Endothelial cell of umbilical vein (primary cell): ENCODE measurements around the gene SLC4A4. TPM values are rescaled to one million over a fixed set of nuclear protein-coding genes. Genes with fewer than 3 reads are reported as not detected.

Source experiments
- BruUV-seq: library from RNA; stranded (reverse); fragments of 400-500 nt; replicated peaks from 2 replicates; lab custom pipeline; 2021; lab: Mats Ljungman, UMichigan
- CTCF ChIA-PET: fragments of 300-600, 350-600 bp; sonication (Branson Sonifier 250); formaldehyde crosslinking; loops from one replicate; lab custom pipeline; 2021; ENCODE audit warnings: antibody characterized with exemption, inconsistent platforms; lab: Charles Lee
- POLR2A ChIA-PET: fragments of 300-600, 350-600 bp; sonication (Branson Sonifier 250); formaldehyde crosslinking; loops from one replicate; lab custom pipeline; 2021; ENCODE audit warnings: antibody characterized with exemption, inconsistent platforms; lab: Charles Lee
- DNase-seq: peaks from one replicate; pipeline ENCODE4 v3.0.0-alpha.2; 2011; ENCODE audit warnings: low read depth, low spot score
- FAIRE-seq: peaks from 2 replicates; lab custom pipeline; 2011; peaks lifted over from hg19 to GRCh38; lab: Jason Lieb, UNC
- H2AFZ ChIP-seq: 2 replicates; pipeline ENCODE4 v1.6.0; 2012; ENCODE audit warnings: low read depth, low read length, control low read depth, inconsistent platforms
- H3K27ac ChIP-seq: 2 replicates; pipeline ENCODE4 v1.5.1; 2011; ENCODE audit warnings: low read depth, mild to moderate bottlenecking, control low read depth, low read length, moderate library complexity; ENCODE audit not compliant: insufficient read depth
- H3K27me3 ChIP-seq, 2 experiments: 2 replicates each; pipeline versions ENCODE4 v1.6.0 to v1.6.1; 2011; ENCODE audit warnings: low read length in 2 of 2, mixed read lengths in 1 of 2; ENCODE audit not compliant: control insufficient read depth in 2 of 2, insufficient read depth in 2 of 2
- H3K36me3 ChIP-seq, 2 experiments: 2 replicates in 1 of 2; 3 replicates in 1 of 2; pipeline ENCODE4 v1.5.1; 2011; ENCODE audit warnings: low read length in 2 of 2, mild to moderate bottlenecking in 1 of 2, moderate library complexity in 1 of 2; ENCODE audit not compliant: control insufficient read depth in 2 of 2, insufficient read depth in 2 of 2; ENCODE audit errors: extremely low read depth in 1 of 2
- H3K4me1 ChIP-seq: 3 replicates; pipeline ENCODE4 v1.5.1; 2011; ENCODE audit warnings: mild to moderate bottlenecking, low read length; ENCODE audit not compliant: control insufficient read depth, insufficient read depth; ENCODE audit errors: extremely low read depth
- H3K4me2 ChIP-seq: 2 replicates; pipeline ENCODE4 v1.6.1; 2011; ENCODE audit warnings: low read length, control low read depth, mixed read lengths; ENCODE audit not compliant: insufficient read depth
- H3K4me3 ChIP-seq, 3 experiments: fragments of 200-600 bp in 1 of 3; sonication (generic), shearing (Covaris generic) in 1 of 3; replicated peaks in 1 of 3; 2 replicates each; pipeline ENCODE4 v1.5.1; 2011 to 2016; ENCODE audit warnings: control low read depth in 3 of 3, low read length in 3 of 3, mild to moderate bottlenecking in 2 of 3, inconsistent platforms in 1 of 3, low read depth in 1 of 3, moderate library complexity in 1 of 3; ENCODE audit not compliant: insufficient read depth in 1 of 3
- H3K79me2 ChIP-seq: 2 replicates; pipeline ENCODE4 v1.6.0; 2012; ENCODE audit warnings: low read length, inconsistent platforms; ENCODE audit not compliant: control insufficient read depth, insufficient read depth
- H3K9ac ChIP-seq: replicated peaks from 2 replicates; pipeline ENCODE3; 2011; ENCODE audit warnings: low read length, control low read depth; ENCODE audit not compliant: insufficient read depth; ENCODE audit errors: extremely low read depth
- H3K9me1 ChIP-seq: replicated peaks from 3 replicates; pipeline ENCODE4 v1.6.0; 2011; ENCODE audit warnings: mild to moderate bottlenecking, low read length; ENCODE audit not compliant: control insufficient read depth, insufficient read depth; ENCODE audit errors: extremely low read depth
- H3K9me3 ChIP-seq: replicated peaks from 2 replicates; pipeline ENCODE4 v1.5.1; 2012; ENCODE audit warnings: low read length, inconsistent platforms; ENCODE audit not compliant: control insufficient read depth, insufficient read depth
- H4K20me1 ChIP-seq: replicated peaks from 2 replicates; pipeline ENCODE3; 2011; ENCODE audit warnings: mild to moderate bottlenecking, low read length; ENCODE audit not compliant: control insufficient read depth, insufficient read depth; ENCODE audit errors: extremely low read depth
- EZH2 ChIP-seq: IDR thresholded peaks from 2 replicates; pipeline ENCODE4 v1.6.1; 2012; ENCODE audit warnings: borderline replicate concordance, low read depth, mild to moderate bottlenecking, moderate library complexity, low read length, inconsistent platforms; ENCODE audit not compliant: severe bottlenecking
- FOS ChIP-seq: IDR thresholded peaks from 2 replicates; pipeline ENCODE4 v1.6.1; 2011; ENCODE audit warnings: mild to moderate bottlenecking, low read length, moderate library complexity, borderline replicate concordance; ENCODE audit not compliant: insufficient read depth
- GATA2 ChIP-seq: IDR thresholded peaks from 2 replicates; pipeline ENCODE4 v1.7.0; 2011; ENCODE audit warnings: low read depth, mild to moderate bottlenecking, moderate library complexity, mixed read lengths, low read length; ENCODE audit not compliant: insufficient read length, insufficient read depth
- JUN ChIP-seq: IDR thresholded peaks from 2 replicates; pipeline ENCODE4 v1.6.1; 2011; ENCODE audit warnings: borderline replicate concordance, low read depth; ENCODE audit not compliant: insufficient read length, insufficient read depth
- MAX ChIP-seq: IDR thresholded peaks from 2 replicates; pipeline ENCODE4 v1.6.1; 2011; ENCODE audit not compliant: insufficient read depth, insufficient read length
- MYC ChIP-seq: IDR thresholded peaks from one replicate; pipeline ENCODE4 v1.6.1; 2011; ENCODE audit warnings: mild to moderate bottlenecking, low read depth, low read length
- POLR2A ChIP-seq: IDR thresholded peaks from 2 replicates; pipeline ENCODE4 v1.6.1; 2012; ENCODE audit warnings: low read depth, mild to moderate bottlenecking, control low read depth, low read length
- POLR2AphosphoS5 ChIP-seq: IDR thresholded peaks from 2 replicates; pipeline ENCODE4 v1.6.1; 2012; ENCODE audit warnings: low read depth, mild to moderate bottlenecking, control low read depth, low read length, moderate library complexity; ENCODE audit not compliant: insufficient read depth
- dilution Hi-C: fragments of 300-500 bp; cut with MboI; formaldehyde crosslinking; loops from one replicate; pipeline ENCODE4 v1.15.0; 2019; ENCODE audit warnings: low sequenced_read_pairs; ENCODE audit not compliant: extremely low pct_ligation_motif_present
- intact Hi-C: fragments of 100-400 bp; cut with micrococcal nuclease; formaldehyde crosslinking; loops from one replicate; pipeline ENCODE4 v1.10.0; 2022
- polyA plus RNA-seq, 4 experiments: library from polyadenylated mRNA; depleted of rRNA in 3 of 4; stranded (reverse) in 3 of 4; unstranded in 1 of 4; fragments of >200 nt; gene quantifications; 2 replicates each; pipeline versions ENCODE4 v1.2.1 to v1.2.3, GENCODE V29; 2011 to 2012; ENCODE audit warnings: missing spikeins in 1 of 4
- total RNA-seq: library from RNA; stranded (reverse); gene quantifications from 2 replicates; pipeline ENCODE4 v1.2.3, GENCODE V29; 2021
- TF ChIP-seq, protein P1 (sequence below), 2 donors: IDR thresholded peaks; 1 replicate in 1 of 2; 2 replicates in 1 of 2; pipeline ENCODE4 v1.5.1; 2011; ENCODE audit warnings: low read length in 2 of 2, mild to moderate bottlenecking in 2 of 2, moderate library complexity in 2 of 2, control low read depth in 1 of 2, inconsistent platforms in 1 of 2, low read depth in 1 of 2; ENCODE audit not compliant: insufficient read depth in 1 of 2; ENCODE audit errors: extremely low read depth in 1 of 2

Gene SLC4A4
- total and polyA plus RNA-seq, 2 donors (not counting 3 experiments of a cell fraction or from before 2014, with no cell fraction given), result not detected

DNA sequence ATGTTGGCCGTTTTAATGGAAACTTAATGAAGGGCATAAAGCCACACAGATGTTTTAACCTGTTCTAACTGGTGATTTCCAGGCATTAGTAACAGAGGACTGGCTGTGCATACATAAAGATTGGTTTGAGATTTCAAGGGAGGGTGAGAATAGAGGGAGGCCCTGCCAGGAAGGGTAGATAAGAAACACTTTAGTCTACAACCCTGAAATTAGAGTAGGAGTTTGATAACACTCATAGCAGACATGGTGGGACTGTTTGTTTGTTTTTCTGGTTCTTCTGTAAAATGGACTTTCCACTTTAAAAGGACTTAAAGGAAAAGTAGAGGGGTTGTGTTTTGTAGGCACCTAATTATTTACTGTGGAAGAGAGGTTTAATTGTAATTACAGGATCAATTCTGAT lies 16.2 kb downstream of the SLC4A4 start:
- dilution Hi-C loops, result no loop called here
- POLR2A ChIA-PET, result no interaction called here
- no peak for FAIRE-seq

DNA sequence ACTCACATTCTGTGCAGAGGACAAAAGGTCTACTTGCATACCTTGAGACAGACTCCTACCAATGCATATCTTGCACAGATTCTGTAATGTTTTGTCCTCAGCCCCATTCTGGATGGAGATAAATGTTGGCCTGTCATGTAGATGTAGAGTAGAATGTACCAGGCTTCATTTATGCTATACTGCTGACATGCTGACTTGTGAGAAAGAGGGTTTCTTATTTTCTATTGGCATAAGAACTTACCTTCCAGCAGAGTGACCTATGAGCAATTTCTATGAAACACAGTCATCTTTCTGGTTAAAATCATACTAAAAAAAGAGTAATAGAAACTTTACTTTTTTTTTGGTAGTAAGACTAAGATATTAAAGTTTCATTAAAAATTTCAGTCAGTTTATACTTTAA lies 17.2 kb downstream of the SLC4A4 start:
- TF ChIP-seq JUN (no peak), POLR2AphosphoS5 (no peak), GATA2 (no peak), POLR2A (no peak), MYC (no peak), EZH2 (no peak), FOS (no peak), MAX (no peak)
- TF ChIP-seq, protein P1, sequence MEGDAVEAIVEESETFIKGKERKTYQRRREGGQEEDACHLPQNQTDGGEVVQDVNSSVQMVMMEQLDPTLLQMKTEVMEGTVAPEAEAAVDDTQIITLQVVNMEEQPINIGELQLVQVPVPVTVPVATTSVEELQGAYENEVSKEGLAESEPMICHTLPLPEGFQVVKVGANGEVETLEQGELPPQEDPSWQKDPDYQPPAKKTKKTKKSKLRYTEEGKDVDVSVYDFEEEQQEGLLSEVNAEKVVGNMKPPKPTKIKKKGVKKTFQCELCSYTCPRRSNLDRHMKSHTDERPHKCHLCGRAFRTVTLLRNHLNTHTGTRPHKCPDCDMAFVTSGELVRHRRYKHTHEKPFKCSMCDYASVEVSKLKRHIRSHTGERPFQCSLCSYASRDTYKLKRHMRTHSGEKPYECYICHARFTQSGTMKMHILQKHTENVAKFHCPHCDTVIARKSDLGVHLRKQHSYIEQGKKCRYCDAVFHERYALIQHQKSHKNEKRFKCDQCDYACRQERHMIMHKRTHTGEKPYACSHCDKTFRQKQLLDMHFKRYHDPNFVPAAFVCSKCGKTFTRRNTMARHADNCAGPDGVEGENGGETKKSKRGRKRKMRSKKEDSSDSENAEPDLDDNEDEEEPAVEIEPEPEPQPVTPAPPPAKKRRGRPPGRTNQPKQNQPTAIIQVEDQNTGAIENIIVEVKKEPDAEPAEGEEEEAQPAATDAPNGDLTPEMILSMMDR (IDR thresholded peaks at IDR 0.05; ENCODE audit: extremely low read depth in 1 of 2, insufficient read depth in 1 of 2, low read depth in 1 of 2, low read length in 2 of 2), result no peak
- H3K79me2 ChIP-seq, result no peaks in the 10 kb centered on the region
- CTCF ChIA-PET, result no interaction called here
- H2AFZ ChIP-seq, result no peak overlapping the region
- intact Hi-C loops (no loop called here), dilution Hi-C loops (no loop called here)
- no peak overlapping the region for H3K4me3 ChIP-seq
- no peaks in the 10 kb centered on the region for H4K20me1 ChIP-seq
- H3K9ac ChIP-seq, result no peak overlapping the region
- POLR2A ChIA-PET, result no interaction called here
- no peaks in the 10 kb centered on the region for H3K27me3 ChIP-seq
- no peaks in the 10 kb centered on the region for H3K9me3 ChIP-seq
- DNase-seq, result no peak
- no peak for FAIRE-seq
- H3K4me1 ChIP-seq, result no peaks in the 10 kb centered on the region
- no TSS peak for BruUV-seq
- no peaks in the 10 kb centered on the region for H3K9me1 ChIP-seq
- no peak overlapping the region for H3K27ac ChIP-seq
- no peak overlapping the region for H3K4me2 ChIP-seq
- H3K36me3 ChIP-seq, result no peaks in the 10 kb centered on the region

More for the DNA sequence above, 16.2 kb downstream of the SLC4A4 start:
- BruUV-seq, result no TSS peak
- Histone ChIP-seq H3K9me1 (no peaks in the 10 kb centered on the region), H3K4me1 (no peaks in the 10 kb centered on the region), H3K4me2 (no peak overlapping the region), H4K20me1 (no peaks in the 10 kb centered on the region), H3K27me3 (no peaks in the 10 kb centered on the region), H3K36me3 (no peaks in the 10 kb centered on the region), H2AFZ (no peak overlapping the region), H3K9me3 (no peaks in the 10 kb centered on the region), H3K27ac (no peak overlapping the region), H3K4me3 (no peak overlapping the region), H3K79me2 (no peaks in the 10 kb centered on the region), H3K9ac (no peak overlapping the region)
- no peak for DNase-seq
- intact Hi-C loops, result no loop called here
- TF ChIP-seq, protein P1 (IDR thresholded peaks at IDR 0.05; ENCODE audit: extremely low read depth in 1 of 2, insufficient read depth in 1 of 2, low read depth in 1 of 2, low read length in 2 of 2), result no peak
- no peak for TF ChIP-seq POLR2AphosphoS5
- TF ChIP-seq FOS, result no peak
- CTCF ChIA-PET, result no interaction called here
